Stomach smooth muscle (tissue), 2 donors: ENCODE results near the gene ACVR1C.

Experiments used
- H3K27ac ChIP-seq: one replicate; pipeline ENCODE4 v1.7.0; 2013; ENCODE audit warnings: mild to moderate bottlenecking, low read length, inconsistent platforms
- H3K27me3 ChIP-seq, 2 donors: one replicate each; pipeline ENCODE4 v1.7.0; 2013; ENCODE audit warnings: low read length in 2 of 2; ENCODE audit not compliant: insufficient read depth in 2 of 2, control insufficient read depth in 1 of 2
- H3K36me3 ChIP-seq, 2 donors: one replicate each; pipeline ENCODE4 v1.7.0; 2013; ENCODE audit warnings: low read length in 2 of 2; ENCODE audit not compliant: control insufficient read depth in 2 of 2, insufficient read depth in 2 of 2
- H3K4me1 ChIP-seq: one replicate; pipeline ENCODE4 v1.7.0; 2013; ENCODE audit warnings: low read length; ENCODE audit not compliant: control insufficient read depth, insufficient read depth
- H3K4me3 ChIP-seq, 2 donors: one replicate each; pipeline ENCODE4 v1.7.0; 2013; ENCODE audit warnings: low read length in 2 of 2
- H3K9ac ChIP-seq, 2 donors: one replicate each; pipeline ENCODE4 v1.7.0; 2013; ENCODE audit warnings: low read length in 2 of 2, mild to moderate bottlenecking in 1 of 2
- H3K9me3 ChIP-seq, 2 donors: one replicate each; pipeline ENCODE4 v1.7.0; 2013; ENCODE audit warnings: low read length in 2 of 2; ENCODE audit not compliant: control insufficient read depth in 2 of 2
- donor health status: healthy.
- donor health status: Pancreatic carcinoma.

ACVR1C gene

DNA sequence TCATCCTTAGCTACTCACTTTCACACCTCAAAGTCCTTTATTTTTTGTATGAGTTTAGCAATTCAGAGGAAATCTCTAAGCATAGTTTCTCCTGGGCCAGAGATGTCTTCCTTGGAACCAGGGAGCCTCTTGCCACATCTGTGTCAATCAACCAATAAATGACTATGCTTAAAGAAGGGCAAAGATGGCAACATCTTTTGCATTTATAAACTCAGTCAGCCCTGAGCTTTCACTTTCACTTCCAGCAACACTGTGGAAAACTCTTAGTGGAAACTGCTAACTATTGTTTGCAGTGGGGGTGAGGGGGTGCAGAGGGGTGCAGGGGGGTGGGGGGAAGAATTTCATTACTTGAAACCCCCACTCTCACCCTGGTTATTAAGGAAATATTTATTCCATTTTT, 3.4 kb downstream of the ACVR1C start:
- Histone ChIP-seq H3K4me1 (peaks cover 7% of the 10 kb centered on the region), H3K4me3 (no peak overlapping the region), H3K9me3 (no peaks in the 10 kb centered on the region), H3K27me3 (peaks cover 0 to 9% of the 10 kb centered on the region in 2 donors), H3K9ac (no peak overlapping the region), H3K27ac (no peak overlapping the region), H3K36me3 (no peaks in the 10 kb centered on the region)

DNA sequence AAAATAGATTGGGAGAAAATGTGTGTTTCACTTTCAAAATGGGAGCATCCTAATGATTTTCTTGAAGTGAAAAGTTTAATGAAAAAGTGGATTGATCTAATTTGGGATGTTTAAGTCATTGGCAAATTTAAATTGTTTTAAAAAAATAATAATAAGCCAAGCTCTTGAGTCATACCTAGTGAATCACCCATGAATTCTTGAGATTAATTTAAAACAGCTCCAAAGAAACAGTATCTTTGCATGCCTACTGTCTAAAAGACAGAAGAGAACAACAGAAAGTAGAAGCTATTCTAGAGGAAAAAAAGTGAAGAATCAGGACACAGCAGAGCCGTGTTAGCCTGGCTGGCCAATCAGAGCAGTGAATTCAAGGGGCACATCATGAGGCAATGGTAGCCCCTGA, 7.7 kb downstream of the ACVR1C start:
- Histone ChIP-seq H3K4me1 (no peaks in the 10 kb centered on the region), H3K27me3 (no peaks in the 10 kb centered on the region), H3K36me3 (no peaks in the 10 kb centered on the region), H3K27ac (no peak overlapping the region), H3K4me3 (no peak overlapping the region), H3K9ac (no peak overlapping the region), H3K9me3 (no peaks in the 10 kb centered on the region)

DNA sequence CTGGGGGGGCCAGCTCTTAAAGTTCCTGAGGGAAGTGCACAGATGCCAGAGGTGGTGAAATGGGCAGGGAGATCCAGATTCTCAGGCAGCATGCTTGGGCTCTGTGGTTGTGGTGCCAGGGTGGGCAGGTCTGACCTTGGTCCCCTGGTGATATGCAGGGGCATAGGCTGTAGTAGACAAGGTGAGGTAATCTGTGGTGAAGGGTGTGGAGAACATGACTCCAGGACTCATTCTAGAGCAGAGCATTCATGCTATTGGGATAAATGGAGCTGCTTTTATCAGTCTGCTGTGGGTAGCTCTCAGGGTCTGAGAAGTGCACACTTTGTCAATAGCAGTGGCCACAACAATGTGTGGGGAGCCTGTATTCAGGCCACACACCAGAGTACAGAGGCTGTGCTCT, 16.9 kb downstream of the ACVR1C start:
- no peak overlapping the region for H3K27ac ChIP-seq
- H3K9me3 ChIP-seq, result peaks cover 0 to 13% of the 10 kb centered on the region in 2 donors
- no peaks in the 10 kb centered on the region for H3K27me3 ChIP-seq
- H3K4me3 ChIP-seq, result no peak overlapping the region
- H3K4me1 ChIP-seq, result no peaks in the 10 kb centered on the region
- no peaks in the 10 kb centered on the region for H3K36me3 ChIP-seq
- H3K9ac ChIP-seq, result no peak overlapping the region

- Histone ChIP-seq H3K4me1 (no peaks in the 10 kb centered on the region), H3K9me3 (peaks cover 0 to 13% of the 10 kb centered on the region in 2 donors), H3K4me3 (no peak overlapping the region), H3K27me3 (no peaks in the 10 kb centered on the region), H3K36me3 (no peaks in the 10 kb centered on the region), H3K27ac (no peak overlapping the region), H3K9ac (no peak overlapping the region)
Observed at GRCh38 chr2:157611110-157611509, 17.6 kb downstream of the ACVR1C start.

GRCh38 chr2:157606534-157606933, 22.1 kb downstream of the ACVR1C start:
- peaks cover 0 to 2% of the 10 kb centered on the region in 2 donors for H3K9me3 ChIP-seq
- no peaks in the 10 kb centered on the region for H3K36me3 ChIP-seq
- H3K4me1 ChIP-seq, result no peaks in the 10 kb centered on the region
- H3K27ac ChIP-seq, result no peak overlapping the region
- H3K4me3 ChIP-seq, result no peak overlapping the region
- H3K27me3 ChIP-seq, result no peaks in the 10 kb centered on the region
- H3K9ac ChIP-seq, result no peak overlapping the region

DNA sequence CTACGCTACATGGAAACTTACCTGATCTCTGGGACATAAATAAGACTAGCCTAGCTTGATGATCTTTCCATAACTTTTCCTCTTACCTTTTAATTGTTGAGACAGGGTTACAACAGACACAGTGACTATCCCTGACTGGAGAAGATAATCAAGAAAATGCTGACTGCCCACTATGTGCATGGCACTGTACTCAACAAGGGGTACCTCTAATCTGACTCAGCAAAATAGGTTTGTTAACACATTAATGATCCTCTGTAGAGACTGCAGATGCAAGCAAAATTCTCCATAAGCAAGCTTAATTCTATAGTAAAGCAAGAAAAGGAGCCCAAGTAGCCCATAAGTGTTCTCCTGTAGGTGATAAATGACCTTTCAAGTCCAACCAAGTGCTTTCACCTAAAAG, 25.5 kb downstream of the ACVR1C start:
- Histone ChIP-seq H3K9me3 (no peaks in the 10 kb centered on the region), H3K4me3 (no peak overlapping the region), H3K9ac (no peak overlapping the region), H3K4me1 (no peaks in the 10 kb centered on the region), H3K27ac (no peak overlapping the region), H3K27me3 (no peaks in the 10 kb centered on the region), H3K36me3 (no peaks in the 10 kb centered on the region)

GRCh38 chr2:157601807-157602206, 26.9 kb downstream of the ACVR1C start:
- no peaks in the 10 kb centered on the region for H3K9me3 ChIP-seq
- H3K27ac ChIP-seq, result no peak overlapping the region
- no peak overlapping the region for H3K4me3 ChIP-seq
- no peak overlapping the region for H3K9ac ChIP-seq
- peaks cover 0 to 7% of the 10 kb centered on the region in 2 donors for H3K27me3 ChIP-seq
- H3K4me1 ChIP-seq, result no peaks in the 10 kb centered on the region
- H3K36me3 ChIP-seq, result no peaks in the 10 kb centered on the region

DNA sequence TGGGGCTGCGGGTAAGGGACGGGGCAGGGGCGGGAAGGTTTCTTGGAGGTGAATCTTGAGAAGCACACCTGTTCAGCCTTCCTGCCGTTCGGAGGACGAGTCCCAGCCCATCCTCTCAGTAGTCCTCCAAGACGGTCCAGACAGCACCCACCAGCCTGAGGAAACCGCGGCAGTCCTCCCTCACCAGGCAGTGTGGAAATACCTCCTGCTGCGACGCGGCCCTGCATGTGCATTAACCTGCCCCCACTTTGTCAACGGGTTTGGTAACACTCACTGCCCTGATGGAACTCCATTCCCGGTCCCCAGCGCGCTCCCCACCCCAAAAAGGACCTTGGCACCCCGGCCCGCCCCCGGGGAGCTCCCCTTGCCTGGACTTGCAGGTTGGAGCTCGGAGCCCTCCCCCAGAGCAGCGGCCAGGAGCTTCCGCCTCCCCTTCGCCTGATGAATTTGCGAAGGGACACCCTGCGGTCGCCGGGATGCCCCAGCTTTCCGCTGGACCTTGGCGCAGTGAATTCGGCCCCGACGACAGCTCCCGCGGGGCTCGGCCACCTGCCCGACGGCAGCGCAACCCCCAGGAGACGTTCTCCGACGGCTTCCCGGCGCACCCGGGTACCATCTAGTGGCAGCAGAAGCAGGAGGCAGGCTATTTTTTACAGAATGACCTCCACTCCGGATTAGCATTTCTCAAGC, 31.5 kb downstream of the ACVR1C start:
- H3K9me3 ChIP-seq, result no peaks in the 10 kb centered on the region
- H3K36me3 ChIP-seq, result no peaks in the 10 kb centered on the region
- peaks cover 0 to 7% of the 10 kb centered on the region in 2 donors for H3K27me3 ChIP-seq
- no peaks in the 10 kb centered on the region for H3K4me1 ChIP-seq
- H3K27ac ChIP-seq, result no peak overlapping the region
- H3K4me3 ChIP-seq, result no peak overlapping the region
- no peak overlapping the region for H3K9ac ChIP-seq

- Histone ChIP-seq H3K27ac (no peak overlapping the region), H3K4me1 (no peaks in the 10 kb centered on the region), H3K9ac (no peak overlapping the region), H3K36me3 (no peaks in the 10 kb centered on the region), H3K27me3 (peaks cover 0 to 7% of the 10 kb centered on the region in 2 donors), H3K9me3 (no peaks in the 10 kb centered on the region), H3K4me3 (no peak overlapping the region)
Observed at GRCh38 chr2:157593411-157593810, 35.3 kb downstream of the ACVR1C start.

GRCh38 chr2:157592948-157593347, 35.7 kb downstream of the ACVR1C start:
- Histone ChIP-seq H3K27ac (no peak overlapping the region), H3K9ac (no peak overlapping the region), H3K36me3 (no peaks in the 10 kb centered on the region), H3K4me1 (no peaks in the 10 kb centered on the region), H3K4me3 (no peak overlapping the region), H3K9me3 (no peaks in the 10 kb centered on the region), H3K27me3 (peaks cover 0 to 7% of the 10 kb centered on the region in 2 donors)

DNA sequence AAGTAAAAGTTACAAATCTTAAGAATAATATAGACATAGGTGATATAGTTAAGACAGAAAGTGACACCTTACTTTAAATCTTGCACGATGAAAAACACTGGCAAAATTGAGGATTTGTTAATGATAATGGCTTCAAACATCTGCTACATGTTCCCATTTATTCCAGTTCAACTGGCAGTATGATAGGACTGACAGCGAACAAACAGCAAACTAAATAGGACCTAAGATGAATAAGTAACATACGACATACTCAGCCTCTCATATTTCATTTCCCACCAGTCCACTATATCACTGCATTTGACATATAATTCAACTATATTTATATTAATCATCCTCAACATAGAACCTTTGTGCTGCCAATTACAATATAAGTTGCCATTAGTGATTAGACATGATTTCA, 36.3 kb downstream of the ACVR1C start:
- Histone ChIP-seq H3K36me3 (no peaks in the 10 kb centered on the region), H3K27me3 (peaks cover 0 to 3% of the 10 kb centered on the region in 2 donors), H3K4me1 (no peaks in the 10 kb centered on the region), H3K4me3 (no peak overlapping the region), H3K27ac (no peak overlapping the region), H3K9ac (no peak overlapping the region), H3K9me3 (no peaks in the 10 kb centered on the region)
